B cell (primary cell): ENCODE results near the gene PLD5.

Source experiments
- CTCF ChIP-seq: fragments of 200-600 bp; IDR thresholded peaks from one replicate; pipeline ENCODE4 v1.8.0; 2022; ENCODE audit warnings: antibody characterized with exemption, mild to moderate bottlenecking
- EZH2 ChIP-seq: IDR thresholded peaks from 2 replicates; pipeline ENCODE4 v1.6.1; 2012; ENCODE audit warnings: borderline replicate concordance, low read depth, mild to moderate bottlenecking, moderate library complexity, low read length; ENCODE audit not compliant: insufficient read depth, poor library complexity, severe bottlenecking

GRCh38 chr1:242133351-242133750 lies 391.1 kb downstream of the PLD5 start:
- TF ChIP-seq CTCF: no peak
- TF ChIP-seq EZH2: no peak
